ENCODE results near the gene TNK2. TPM values are rescaled to one million over a fixed set of nuclear protein-coding genes. Genes with fewer than 3 reads are reported as not detected.

Gene TNK2
- total and polyA plus RNA-seq, 2 of the 13 experiments (the other 11 are each of a cell fraction or from before 2014, with no cell fraction given): 4.6 to 5.8 TPM

GRCh38 chr3:195847055-195847950 is 61.0 kb downstream of the TNK2 start (continued):
- TF ChIP-seq ZNF512B (CRISPR knock-in tag; IDR thresholded peaks at IDR 0.05; ENCODE audit: borderline replicate concordance) (no peak), IKZF1 (IDR thresholded peaks at IDR 0.05) (no peak), ZNF10 (CRISPR knock-in tag; IDR thresholded peaks at IDR 0.05; ENCODE audit: borderline replicate concordance, low read depth) (no peak), ZNF879 (CRISPR knock-in tag; IDR thresholded peaks at IDR 0.05) (no peak), DPF2 (CRISPR knock-in tag; IDR thresholded peaks at IDR 0.05; ENCODE audit: borderline replicate concordance, low read depth) (no peak), CHD4 (IDR thresholded peaks at IDR 0.05; ENCODE audit: borderline replicate concordance, low read length) (no peak), MIER2 (CRISPR knock-in tag; IDR thresholded peaks at IDR 0.05) (no peak), ZNF569 (CRISPR knock-in tag; IDR thresholded peaks at IDR 0.05; ENCODE audit: borderline replicate concordance) (no peak), ZNF724P (CRISPR knock-in tag; IDR thresholded peaks at IDR 0.05; ENCODE audit: borderline replicate concordance) (0 out of 2 replicates have a peak, but pooled peaks have one; percentile 20), MIER3 (CRISPR knock-in tag; IDR thresholded peaks at IDR 0.05; ENCODE audit: borderline replicate concordance) (no peak), RXRB (CRISPR knock-in tag; IDR thresholded peaks at IDR 0.05; ENCODE audit: borderline replicate concordance) (peak; percentile 88), FOXO4 (CRISPR knock-in tag; conservative IDR thresholded peaks at IDR 0.05) (no peak), SOX13 (IDR thresholded peaks at IDR 0.05) (no peak), SOX13 (CRISPR knock-in tag; conservative IDR thresholded peaks at IDR 0.05 in 1 of 2, IDR thresholded peaks at IDR 0.05 in 1 of 2) (0 out of 4 replicates have a peak, but pooled peaks of 1 of the 2 experiments have one; percentile 29), ZZZ3 (CRISPR knock-in tag; IDR thresholded peaks at IDR 0.05; ENCODE audit: borderline replicate concordance) (no peak), DZIP1 (CRISPR knock-in tag; IDR thresholded peaks at IDR 0.05) (no peak), RBAK (CRISPR knock-in tag; IDR thresholded peaks at IDR 0.05) (no peak), ZNF224 (CRISPR knock-in tag; IDR thresholded peaks at IDR 0.05) (no peak)
- TF ChIP-seq, protein P1, sequence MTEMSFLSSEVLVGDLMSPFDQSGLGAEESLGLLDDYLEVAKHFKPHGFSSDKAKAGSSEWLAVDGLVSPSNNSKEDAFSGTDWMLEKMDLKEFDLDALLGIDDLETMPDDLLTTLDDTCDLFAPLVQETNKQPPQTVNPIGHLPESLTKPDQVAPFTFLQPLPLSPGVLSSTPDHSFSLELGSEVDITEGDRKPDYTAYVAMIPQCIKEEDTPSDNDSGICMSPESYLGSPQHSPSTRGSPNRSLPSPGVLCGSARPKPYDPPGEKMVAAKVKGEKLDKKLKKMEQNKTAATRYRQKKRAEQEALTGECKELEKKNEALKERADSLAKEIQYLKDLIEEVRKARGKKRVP (CRISPR knock-in tag; IDR thresholded peaks at IDR 0.05): no peak
